ENCODE data around the gene SPTBN5. TPM values are rescaled to one million over a fixed set of nuclear protein-coding genes. Genes with fewer than 3 reads are reported as not detected.
A peak's percentile ranks its signal among the peaks of the same experiment; 100 is the strongest.

SPTBN5 gene
- total RNA-seq, 2 experiments from 2014 or later: 0.11 to 0.14 TPM

- H3K27ac Mint-ChIP-seq: no peak overlapping the region
- POLR2A ChIA-PET: interaction anchor here (0.6 kb wide), 1 partner anchor 472 kb away, joined by 3 read pairs; no protein-coding TSS in a partner anchor
- peak overlapping the region; percentile 32 for H3K4me3 Mint-ChIP-seq
Observed at GRCh38 chr15:41825572-41826535, 68.0 kb downstream of the SPTBN5 start.

DNA sequence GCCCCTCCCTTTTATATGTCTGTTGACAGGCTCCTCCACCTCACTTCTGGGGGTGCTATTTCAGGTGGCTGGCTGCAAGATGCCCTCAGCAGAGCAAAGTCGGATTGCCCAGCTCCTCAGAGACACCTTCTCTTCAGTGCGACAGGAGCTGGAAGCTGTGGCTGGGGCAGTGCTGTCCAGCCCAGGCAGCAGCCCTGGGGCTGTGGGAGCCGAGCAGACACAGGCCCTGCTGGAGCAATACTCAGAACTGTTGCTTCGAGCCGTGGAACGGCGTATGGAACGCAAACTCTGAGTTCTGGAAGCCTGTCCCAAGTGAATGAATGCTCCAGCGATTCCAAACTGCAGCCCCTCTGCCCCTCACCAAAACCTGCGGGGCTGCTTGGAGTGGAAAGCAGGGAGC, 68.7 kb downstream of the SPTBN5 start:
- ATAC-seq: no peak
- CTCF ChIA-PET: interaction anchor here (1.2 to 4.6 kb wide), 3 partner anchors 13 to 80 kb away, joined by 4 to 17 read pairs (median 16); partner anchors contain the start of gene MAPKBP1
- intact Hi-C loops (cut with micrococcal nuclease): no loop called here
- H3K27ac Mint-ChIP-seq: no peak overlapping the region
- H3K27me3 Mint-ChIP-seq: no peaks in the 10 kb centered on the region
- H3K4me3 Mint-ChIP-seq: no peak overlapping the region
- H3K36me3 Mint-ChIP-seq (ENCODE audit: low read depth): peaks cover 6% of the 10 kb centered on the region
- POLR2A ChIA-PET: interaction anchor here (0.6 kb wide), 2 partner anchors 234 to 471 kb away, joined by 3 to 4 read pairs; no protein-coding TSS in a partner anchor
- DNase-seq: no peak
- TF ChIP-seq, protein P1, sequence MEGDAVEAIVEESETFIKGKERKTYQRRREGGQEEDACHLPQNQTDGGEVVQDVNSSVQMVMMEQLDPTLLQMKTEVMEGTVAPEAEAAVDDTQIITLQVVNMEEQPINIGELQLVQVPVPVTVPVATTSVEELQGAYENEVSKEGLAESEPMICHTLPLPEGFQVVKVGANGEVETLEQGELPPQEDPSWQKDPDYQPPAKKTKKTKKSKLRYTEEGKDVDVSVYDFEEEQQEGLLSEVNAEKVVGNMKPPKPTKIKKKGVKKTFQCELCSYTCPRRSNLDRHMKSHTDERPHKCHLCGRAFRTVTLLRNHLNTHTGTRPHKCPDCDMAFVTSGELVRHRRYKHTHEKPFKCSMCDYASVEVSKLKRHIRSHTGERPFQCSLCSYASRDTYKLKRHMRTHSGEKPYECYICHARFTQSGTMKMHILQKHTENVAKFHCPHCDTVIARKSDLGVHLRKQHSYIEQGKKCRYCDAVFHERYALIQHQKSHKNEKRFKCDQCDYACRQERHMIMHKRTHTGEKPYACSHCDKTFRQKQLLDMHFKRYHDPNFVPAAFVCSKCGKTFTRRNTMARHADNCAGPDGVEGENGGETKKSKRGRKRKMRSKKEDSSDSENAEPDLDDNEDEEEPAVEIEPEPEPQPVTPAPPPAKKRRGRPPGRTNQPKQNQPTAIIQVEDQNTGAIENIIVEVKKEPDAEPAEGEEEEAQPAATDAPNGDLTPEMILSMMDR (IDR thresholded peaks at IDR 0.05): no peak
- no peaks in the 10 kb centered on the region for H3K9me3 Mint-ChIP-seq
- peaks cover 13% of the 10 kb centered on the region for H3K4me1 Mint-ChIP-seq (ENCODE audit: low read depth)

More at GRCh38 chr15:41825572-41826535, 68.0 kb downstream of the SPTBN5 start:
- intact Hi-C loops (cut with micrococcal nuclease): no loop called here
- ATAC-seq (no peak), DNase-seq (no peak)
- Mint-ChIP-seq H3K4me1 (ENCODE audit: low read depth) (peaks cover 15% of the 10 kb centered on the region), H3K9me3 (no peaks in the 10 kb centered on the region), H3K36me3 (ENCODE audit: low read depth) (peaks cover 6% of the 10 kb centered on the region), H3K27me3 (no peaks in the 10 kb centered on the region)
- CTCF ChIA-PET: interaction anchor here (1.2 to 4.6 kb wide), 3 partner anchors 14 to 79 kb away, joined by 4 to 17 read pairs (median 16); partner anchors contain the start of gene MAPKBP1
- TF ChIP-seq, protein P1 (IDR thresholded peaks at IDR 0.05): no peak

DNA sequence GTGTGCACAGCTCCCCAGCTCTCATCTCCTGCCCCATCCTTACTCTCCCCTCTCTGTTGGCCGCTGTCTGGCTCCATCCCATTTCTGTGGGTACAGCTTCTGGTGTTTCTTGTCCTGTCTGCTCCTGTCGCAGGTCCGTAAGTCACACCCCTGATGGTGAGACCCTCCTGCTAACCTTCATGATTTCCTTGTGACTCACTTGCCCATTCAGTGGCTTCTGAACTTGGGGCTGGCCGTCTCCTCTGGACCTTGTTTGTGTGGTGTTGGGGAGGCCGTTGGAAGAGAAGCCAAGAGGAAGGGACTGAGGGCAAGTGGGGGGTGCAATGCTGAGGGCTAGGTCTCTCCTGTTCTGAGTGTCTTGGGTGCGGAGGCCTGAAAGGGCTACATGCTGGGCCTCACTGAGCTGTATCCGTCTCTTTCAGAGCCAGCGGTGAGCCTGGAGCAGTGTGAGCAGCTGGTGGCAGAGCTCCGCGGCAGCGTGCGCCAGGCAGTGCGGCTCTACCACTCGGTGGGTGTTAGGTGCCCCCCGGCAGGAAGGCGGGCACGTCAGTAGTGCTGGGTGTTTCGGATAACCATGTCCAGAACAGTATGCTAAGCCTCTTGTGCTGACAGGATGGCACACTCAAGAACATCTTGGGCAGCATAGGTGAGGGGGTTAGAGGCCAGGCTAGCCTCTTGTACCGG, 69.6 kb downstream of the SPTBN5 start:
- DNase-seq: no peak
- no peaks in the 10 kb centered on the region for H3K27me3 Mint-ChIP-seq
- POLR2A ChIA-PET: interaction anchor here (0.6 to 0.7 kb wide), 2 partner anchors 146 to 233 kb away, joined by 3 to 4 read pairs; no protein-coding TSS in a partner anchor
- no peak for ATAC-seq
- no peaks in the 10 kb centered on the region for H3K9me3 Mint-ChIP-seq
- CTCF ChIA-PET: interaction anchor here (1.0 to 4.6 kb wide), 4 partner anchors 13 to 81 kb away, joined by 3 to 17 read pairs (median 10); partner anchors contain the start of gene MAPKBP1
- H3K4me1 Mint-ChIP-seq (ENCODE audit: low read depth): peaks cover 10% of the 10 kb centered on the region
- H3K36me3 Mint-ChIP-seq (ENCODE audit: low read depth): peaks cover 6% of the 10 kb centered on the region
- TF ChIP-seq, protein P1 (IDR thresholded peaks at IDR 0.05): no peak
- H3K27ac Mint-ChIP-seq: no peak overlapping the region
- intact Hi-C loops (cut with micrococcal nuclease): no loop called here
- no peak overlapping the region for H3K4me3 Mint-ChIP-seq

DNA sequence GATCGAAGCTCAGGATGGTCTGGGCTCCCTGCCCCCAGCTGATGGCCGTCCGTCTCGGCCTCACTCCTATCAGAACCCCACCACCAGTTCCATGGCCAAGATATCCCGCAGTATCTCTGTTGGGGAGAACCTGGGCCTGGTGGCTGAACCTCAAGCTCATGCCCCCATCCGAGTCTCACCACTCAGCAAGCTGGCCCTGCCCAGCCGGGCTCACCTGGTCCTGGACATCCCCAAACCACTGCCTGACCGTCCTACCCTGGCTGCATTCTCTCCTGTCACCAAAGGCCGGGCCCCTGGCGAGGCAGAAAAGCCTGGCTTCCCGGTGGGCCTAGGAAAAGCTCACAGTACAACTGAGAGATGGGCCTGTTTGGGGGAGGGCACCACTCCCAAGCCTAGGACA, 70.4 kb downstream of the SPTBN5 start:
- ATAC-seq: no peak
- H3K9me3 Mint-ChIP-seq: no peaks in the 10 kb centered on the region
- CTCF ChIA-PET: interaction anchor here (0.6 to 3.3 kb wide), 4 partner anchors 12 to 125 kb away, joined by 3 to 17 read pairs (median 3); partner anchors contain the start of gene MAPKBP1
- intact Hi-C loops (cut with micrococcal nuclease): no loop called here
- no peak overlapping the region for H3K27ac Mint-ChIP-seq
- no peak for DNase-seq
- no peak overlapping the region for H3K4me3 Mint-ChIP-seq
- peaks cover 4% of the 10 kb centered on the region for H3K4me1 Mint-ChIP-seq (ENCODE audit: low read depth)
- H3K36me3 Mint-ChIP-seq (ENCODE audit: low read depth): peaks cover 6% of the 10 kb centered on the region
- POLR2A ChIA-PET: no interaction called here
- TF ChIP-seq, protein P1 (IDR thresholded peaks at IDR 0.05): no peak
- H3K27me3 Mint-ChIP-seq: no peaks in the 10 kb centered on the region
